ENCODE results near the gene NIM1K.
A peak's percentile ranks its signal among the peaks of the same experiment; 100 is the strongest.
"Not testable (repeated sequence)": the region's sequence is repeated elsewhere in the genome, so short reads cannot be mapped to it uniquely, and the experiment has no call there.

Gene NIM1K

GRCh38 chr5:43312076-43312661, 120.1 kb downstream of the NIM1K start:
- peaks cover 32% of the 10 kb centered on the region for H3K4me1 ChIP-seq (ENCODE audit: control insufficient read depth, insufficient read depth, low read length)
- H3K36me3 ChIP-seq (ENCODE audit: control insufficient read depth, insufficient read depth, low read length), result no peaks in the 10 kb centered on the region
- H3K9me3 ChIP-seq (ENCODE audit: control insufficient read depth, low read length), result no peaks in the 10 kb centered on the region
- H3K27me3 ChIP-seq (ENCODE audit: control insufficient read depth, insufficient read depth, low read length), result no peaks in the 10 kb centered on the region
- peak overlapping the region; percentile 94 for H3K9ac ChIP-seq (ENCODE audit: low read length)
- peak overlapping the region; percentile 89 for H3K4me3 ChIP-seq (ENCODE audit: low read length)

GRCh38 chr5:43312699-43313034, 120.6 kb downstream of the NIM1K start:
- no peaks in the 10 kb centered on the region for H3K27me3 ChIP-seq (ENCODE audit: control insufficient read depth, insufficient read depth, low read length)
- H3K9ac ChIP-seq (ENCODE audit: low read length), result peak overlapping the region; percentile 94

GRCh38 chr5:43313035-43313853, 121.2 kb downstream of the NIM1K start, which contains the start of gene HMGCS1:
Gene HMGCS1 (minus strand): TSS chr5:43313412. CDS start chr5:43298965, 14,447 bp downstream.
- H3K36me3 ChIP-seq (ENCODE audit: control insufficient read depth, insufficient read depth, low read length), result no peaks in the 10 kb centered on the region
- no peaks in the 10 kb centered on the region for H3K27me3 ChIP-seq (ENCODE audit: control insufficient read depth, insufficient read depth, low read length)
- no peaks in the 10 kb centered on the region for H3K9me3 ChIP-seq (ENCODE audit: control insufficient read depth, low read length)
- peak within 1 kb of the TSS; percentile 94 for H3K9ac ChIP-seq (ENCODE audit: low read length)
- H3K4me3 ChIP-seq (ENCODE audit: low read length), result peak within 1 kb of the TSS; percentile 89
- peaks cover 32% of the 10 kb centered on the region for H3K4me1 ChIP-seq (ENCODE audit: control insufficient read depth, insufficient read depth, low read length)

More at GRCh38 chr5:43312699-43313034, 120.6 kb downstream of the NIM1K start:
- no peaks in the 10 kb centered on the region for H3K9me3 ChIP-seq (ENCODE audit: control insufficient read depth, low read length)
- H3K4me1 ChIP-seq (ENCODE audit: control insufficient read depth, insufficient read depth, low read length), result peaks cover 32% of the 10 kb centered on the region
- peak overlapping the region; percentile 89 for H3K4me3 ChIP-seq (ENCODE audit: low read length)
- no peaks in the 10 kb centered on the region for H3K36me3 ChIP-seq (ENCODE audit: control insufficient read depth, insufficient read depth, low read length)

GRCh38 chr5:43313854-43314457, 121.9 kb downstream of the NIM1K start:
- Histone ChIP-seq H3K4me3 (ENCODE audit: low read length) (peak overlapping the region; percentile 3), H3K27me3 (ENCODE audit: control insufficient read depth, insufficient read depth, low read length) (no peaks in the 10 kb centered on the region), H3K4me1 (ENCODE audit: control insufficient read depth, insufficient read depth, low read length) (peaks cover 29% of the 10 kb centered on the region), H3K9ac (ENCODE audit: low read length) (peak overlapping the region; percentile 1), H3K36me3 (ENCODE audit: control insufficient read depth, insufficient read depth, low read length) (no peaks in the 10 kb centered on the region), H3K9me3 (ENCODE audit: control insufficient read depth, low read length) (no peaks in the 10 kb centered on the region)

- Histone ChIP-seq H3K27me3 (ENCODE audit: control insufficient read depth, insufficient read depth, low read length) (no peaks in the 10 kb centered on the region), H3K4me3 (ENCODE audit: low read length) (no peak overlapping the region), H3K4me1 (ENCODE audit: control insufficient read depth, insufficient read depth, low read length) (peaks cover 22% of the 10 kb centered on the region), H3K36me3 (ENCODE audit: control insufficient read depth, insufficient read depth, low read length) (no peaks in the 10 kb centered on the region), H3K9ac (ENCODE audit: low read length) (no peak overlapping the region), H3K9me3 (ENCODE audit: control insufficient read depth, low read length) (no peaks in the 10 kb centered on the region)
Measured at GRCh38 chr5:43314724-43315123, 122.7 kb downstream of the NIM1K start.

GRCh38 chr5:43315263-43315662, 123.2 kb downstream of the NIM1K start:
- H3K9me3 ChIP-seq (ENCODE audit: control insufficient read depth, low read length), result no peaks in the 10 kb centered on the region
- H3K27me3 ChIP-seq (ENCODE audit: control insufficient read depth, insufficient read depth, low read length), result no peaks in the 10 kb centered on the region
- peaks cover 22% of the 10 kb centered on the region for H3K4me1 ChIP-seq (ENCODE audit: control insufficient read depth, insufficient read depth, low read length)
- no peak overlapping the region for H3K9ac ChIP-seq (ENCODE audit: low read length)
- H3K4me3 ChIP-seq (ENCODE audit: low read length), result no peak overlapping the region
- H3K36me3 ChIP-seq (ENCODE audit: control insufficient read depth, insufficient read depth, low read length), result no peaks in the 10 kb centered on the region

- no peak overlapping the region for H3K9ac ChIP-seq (ENCODE audit: low read length)
- no peak overlapping the region for H3K4me3 ChIP-seq (ENCODE audit: low read length)
- H3K4me1 ChIP-seq (ENCODE audit: control insufficient read depth, insufficient read depth, low read length), result peaks cover 22% of the 10 kb centered on the region
- no peaks in the 10 kb centered on the region for H3K9me3 ChIP-seq (ENCODE audit: control insufficient read depth, low read length)
- H3K36me3 ChIP-seq (ENCODE audit: control insufficient read depth, insufficient read depth, low read length), result no peaks in the 10 kb centered on the region
- H3K27me3 ChIP-seq (ENCODE audit: control insufficient read depth, insufficient read depth, low read length), result no peaks in the 10 kb centered on the region
Measured at GRCh38 chr5:43315682-43316081, 123.7 kb downstream of the NIM1K start.

- Histone ChIP-seq H3K4me3 (ENCODE audit: low read length) (no peak overlapping the region), H3K27me3 (ENCODE audit: control insufficient read depth, insufficient read depth, low read length) (no peaks in the 10 kb centered on the region), H3K36me3 (ENCODE audit: control insufficient read depth, insufficient read depth, low read length) (no peaks in the 10 kb centered on the region), H3K9ac (ENCODE audit: low read length) (no peak overlapping the region), H3K4me1 (ENCODE audit: control insufficient read depth, insufficient read depth, low read length) (peaks cover 18% of the 10 kb centered on the region), H3K9me3 (ENCODE audit: control insufficient read depth, low read length) (no peaks in the 10 kb centered on the region)
Measured at GRCh38 chr5:43316421-43316820, 124.4 kb downstream of the NIM1K start.

GRCh38 chr5:43320846-43321245, 128.8 kb downstream of the NIM1K start:
- H3K9me3 ChIP-seq (ENCODE audit: control insufficient read depth, low read length), result no peaks in the 10 kb centered on the region
- no peaks in the 10 kb centered on the region for H3K36me3 ChIP-seq (ENCODE audit: control insufficient read depth, insufficient read depth, low read length)
- no peak overlapping the region for H3K9ac ChIP-seq (ENCODE audit: low read length)
- no peak overlapping the region for H3K4me3 ChIP-seq (ENCODE audit: low read length)
- no peaks in the 10 kb centered on the region for H3K27me3 ChIP-seq (ENCODE audit: control insufficient read depth, insufficient read depth, low read length)
- H3K4me1 ChIP-seq (ENCODE audit: control insufficient read depth, insufficient read depth, low read length), result no peaks in the 10 kb centered on the region

GRCh38 chr5:43323488-43323887, 131.5 kb downstream of the NIM1K start:
- H3K9me3 ChIP-seq (ENCODE audit: control insufficient read depth, low read length); H3K4me1 ChIP-seq (ENCODE audit: control insufficient read depth, insufficient read depth, low read length); H3K4me3 ChIP-seq (ENCODE audit: low read length); H3K36me3 ChIP-seq (ENCODE audit: control insufficient read depth, insufficient read depth, low read length); H3K9ac ChIP-seq (ENCODE audit: low read length); H3K27me3 ChIP-seq (ENCODE audit: control insufficient read depth, insufficient read depth, low read length): not testable (repeated sequence)

- H3K4me3 ChIP-seq (ENCODE audit: low read length); H3K36me3 ChIP-seq (ENCODE audit: control insufficient read depth, insufficient read depth, low read length); H3K4me1 ChIP-seq (ENCODE audit: control insufficient read depth, insufficient read depth, low read length); H3K9ac ChIP-seq (ENCODE audit: low read length); H3K27me3 ChIP-seq (ENCODE audit: control insufficient read depth, insufficient read depth, low read length); H3K9me3 ChIP-seq (ENCODE audit: control insufficient read depth, low read length): not testable (repeated sequence)
Measured at GRCh38 chr5:43325624-43326023, 133.6 kb downstream of the NIM1K start.
